Measurements from ENCODE around the gene TSSK6. TPM values are rescaled to one million over a fixed set of nuclear protein-coding genes. Genes with fewer than 3 reads are reported as not detected.

Gene TSSK6
- total and polyA plus RNA-seq, 2 experiments from 2014 or later, result 0.63 to 4.9 TPM

DNA sequence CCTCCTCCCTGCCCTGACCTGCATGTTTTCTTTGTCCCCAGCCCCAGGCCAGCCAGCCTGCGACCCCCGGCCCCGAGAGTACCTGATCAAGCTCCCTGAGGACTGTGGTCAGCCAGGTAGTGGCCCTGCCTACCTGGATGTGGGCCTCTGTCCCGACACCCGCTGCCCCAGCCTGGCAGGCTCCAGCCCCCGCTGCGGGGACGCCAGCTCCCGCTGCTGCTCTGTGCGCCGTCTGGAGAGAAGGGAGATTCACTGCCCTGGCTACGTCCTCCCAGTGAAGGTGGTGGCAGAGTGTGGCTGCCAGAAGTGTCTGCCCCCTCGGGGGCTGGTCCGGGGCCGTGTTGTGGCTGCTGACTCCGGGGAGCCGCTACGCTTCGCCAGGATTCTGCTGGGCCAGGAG lies 28.3 kb upstream of the TSSK6 start (continued):
- TF ChIP-seq, protein P1, sequence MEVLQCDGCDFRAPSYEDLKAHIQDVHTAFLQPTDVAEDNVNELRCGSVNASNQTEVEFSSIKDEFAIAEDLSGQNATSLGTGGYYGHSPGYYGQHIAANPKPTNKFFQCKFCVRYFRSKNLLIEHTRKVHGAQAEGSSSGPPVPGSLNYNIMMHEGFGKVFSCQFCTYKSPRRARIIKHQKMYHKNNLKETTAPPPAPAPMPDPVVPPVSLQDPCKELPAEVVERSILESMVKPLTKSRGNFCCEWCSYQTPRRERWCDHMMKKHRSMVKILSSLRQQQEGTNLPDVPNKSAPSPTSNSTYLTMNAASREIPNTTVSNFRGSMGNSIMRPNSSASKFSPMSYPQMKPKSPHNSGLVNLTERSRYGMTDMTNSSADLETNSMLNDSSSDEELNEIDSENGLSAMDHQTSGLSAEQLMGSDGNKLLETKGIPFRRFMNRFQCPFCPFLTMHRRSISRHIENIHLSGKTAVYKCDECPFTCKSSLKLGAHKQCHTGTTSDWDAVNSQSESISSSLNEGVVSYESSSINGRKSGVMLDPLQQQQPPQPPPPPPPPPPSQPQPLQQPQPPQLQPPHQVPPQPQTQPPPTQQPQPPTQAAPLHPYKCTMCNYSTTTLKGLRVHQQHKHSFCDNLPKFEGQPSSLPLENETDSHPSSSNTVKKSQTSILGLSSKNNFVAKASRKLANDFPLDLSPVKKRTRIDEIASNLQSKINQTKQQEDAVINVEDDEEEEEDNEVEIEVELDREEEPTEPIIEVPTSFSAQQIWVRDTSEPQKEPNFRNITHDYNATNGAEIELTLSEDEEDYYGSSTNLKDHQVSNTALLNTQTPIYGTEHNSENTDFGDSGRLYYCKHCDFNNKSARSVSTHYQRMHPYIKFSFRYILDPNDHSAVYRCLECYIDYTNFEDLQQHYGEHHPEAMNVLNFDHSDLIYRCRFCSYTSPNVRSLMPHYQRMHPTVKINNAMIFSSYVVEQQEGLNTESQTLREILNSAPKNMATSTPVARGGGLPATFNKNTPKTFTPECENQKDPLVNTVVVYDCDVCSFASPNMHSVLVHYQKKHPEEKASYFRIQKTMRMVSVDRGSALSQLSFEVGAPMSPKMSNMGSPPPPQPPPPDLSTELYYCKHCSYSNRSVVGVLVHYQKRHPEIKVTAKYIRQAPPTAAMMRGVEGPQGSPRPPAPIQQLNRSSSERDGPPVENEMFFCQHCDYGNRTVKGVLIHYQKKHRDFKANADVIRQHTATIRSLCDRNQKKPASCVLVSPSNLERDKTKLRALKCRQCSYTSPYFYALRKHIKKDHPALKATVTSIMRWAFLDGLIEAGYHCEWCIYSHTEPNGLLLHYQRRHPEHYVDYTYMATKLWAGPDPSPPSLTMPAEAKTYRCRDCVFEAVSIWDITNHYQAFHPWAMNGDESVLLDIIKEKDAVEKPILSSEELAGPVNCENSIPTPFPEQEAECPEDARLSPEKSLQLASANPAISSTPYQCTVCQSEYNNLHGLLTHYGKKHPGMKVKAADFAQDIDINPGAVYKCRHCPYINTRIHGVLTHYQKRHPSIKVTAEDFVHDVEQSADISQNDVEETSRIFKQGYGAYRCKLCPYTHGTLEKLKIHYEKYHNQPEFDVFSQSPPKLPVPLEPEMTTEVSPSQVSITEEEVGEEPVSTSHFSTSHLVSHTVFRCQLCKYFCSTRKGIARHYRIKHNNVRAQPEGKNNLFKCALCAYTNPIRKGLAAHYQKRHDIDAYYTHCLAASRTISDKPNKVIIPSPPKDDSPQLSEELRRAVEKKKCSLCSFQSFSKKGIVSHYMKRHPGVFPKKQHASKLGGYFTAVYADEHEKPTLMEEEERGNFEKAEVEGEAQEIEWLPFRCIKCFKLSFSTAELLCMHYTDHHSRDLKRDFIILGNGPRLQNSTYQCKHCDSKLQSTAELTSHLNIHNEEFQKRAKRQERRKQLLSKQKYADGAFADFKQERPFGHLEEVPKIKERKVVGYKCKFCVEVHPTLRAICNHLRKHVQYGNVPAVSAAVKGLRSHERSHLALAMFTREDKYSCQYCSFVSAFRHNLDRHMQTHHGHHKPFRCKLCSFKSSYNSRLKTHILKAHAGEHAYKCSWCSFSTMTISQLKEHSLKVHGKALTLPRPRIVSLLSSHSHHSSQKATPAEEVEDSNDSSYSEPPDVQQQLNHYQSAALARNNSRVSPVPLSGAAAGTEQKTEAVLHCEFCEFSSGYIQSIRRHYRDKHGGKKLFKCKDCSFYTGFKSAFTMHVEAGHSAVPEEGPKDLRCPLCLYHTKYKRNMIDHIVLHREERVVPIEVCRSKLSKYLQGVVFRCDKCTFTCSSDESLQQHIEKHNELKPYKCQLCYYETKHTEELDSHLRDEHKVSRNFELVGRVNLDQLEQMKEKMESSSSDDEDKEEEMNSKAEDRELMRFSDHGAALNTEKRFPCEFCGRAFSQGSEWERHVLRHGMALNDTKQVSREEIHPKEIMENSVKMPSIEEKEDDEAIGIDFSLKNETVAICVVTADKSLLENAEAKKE (CRISPR knock-in tag; IDR thresholded peaks at IDR 0.05), result no peak
- TF ChIP-seq ZNF114 (CRISPR knock-in tag; IDR thresholded peaks at IDR 0.05), result no peak
- no peak for TF ChIP-seq EZH2 (IDR thresholded peaks at IDR 0.05; ENCODE audit: low read depth, unreplicated experiment)
- no peak for TF ChIP-seq STAT1 (IDR thresholded peaks at IDR 0.05; ENCODE audit: unreplicated experiment)

DNA sequence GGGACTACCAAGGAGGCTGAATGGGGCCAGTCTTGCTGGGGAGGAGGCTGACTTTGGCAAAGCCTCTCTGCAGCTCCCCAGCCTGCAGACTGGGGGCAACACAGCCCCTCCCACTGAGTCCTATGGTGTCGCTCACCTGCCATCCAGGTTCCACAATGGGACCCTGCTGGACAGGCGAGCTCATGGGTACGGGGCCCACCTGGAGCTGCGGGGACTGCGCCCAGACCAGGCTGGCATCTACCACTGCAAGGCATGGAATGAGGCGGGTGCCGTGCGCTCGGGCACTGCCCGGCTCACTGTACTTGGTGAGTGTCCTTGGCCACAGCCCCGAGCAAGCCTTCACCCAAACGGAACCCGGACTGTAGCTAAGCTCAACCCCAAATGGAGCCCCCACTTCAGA lies 27.8 kb upstream of the TSSK6 start:
- peaks cover 25% of the 10 kb centered on the region for H3K27me3 ChIP-seq (ENCODE audit: insufficient read depth)
- no peak overlapping the region for H3K4me3 ChIP-seq
- H2AFZ ChIP-seq, result no peak overlapping the region
- H3K4me3 Mint-ChIP-seq, result no peak overlapping the region
- H3K79me2 ChIP-seq (replicated peaks; ENCODE audit: insufficient read depth), result no peaks in the 10 kb centered on the region
- H3K9me3 Mint-ChIP-seq, result no peaks in the 10 kb centered on the region
- no peak overlapping the region for H3K27ac Mint-ChIP-seq
- H3K36me3 Mint-ChIP-seq (ENCODE audit: low read depth), result no peaks in the 10 kb centered on the region; the same call in 2 of the 3 replicates
- H3K27ac ChIP-seq (ENCODE audit: low read depth), result no peak overlapping the region
- H4K20me1 ChIP-seq (replicated peaks; ENCODE audit: insufficient read depth), result 0 out of 2 replicates have a peak, but pooled peaks cover 5% of the 10 kb centered on the region
- H3K4me1 ChIP-seq (ENCODE audit: insufficient read depth), result peaks cover 5% of the 10 kb centered on the region; the same call in 1 of the 2 replicates
- 0 out of 2 replicates have a peak, but pooled peaks cover 8% of the 10 kb centered on the region for H3F3A ChIP-seq (replicated peaks; ENCODE audit: low read depth)
- no peaks in the 10 kb centered on the region for H3K9me2 ChIP-seq (ENCODE audit: insufficient read depth)
- peaks cover 8% of the 10 kb centered on the region; the same call in 2 of the 3 replicates for H3K4me1 Mint-ChIP-seq
- H3K4me2 ChIP-seq, result no peak overlapping the region
- no peak for ATAC-seq
- no peaks in the 10 kb centered on the region for H3K36me3 ChIP-seq (ENCODE audit: insufficient read depth)
- DNase-seq (ENCODE audit: low spot score), result no peak
- H3K27me3 Mint-ChIP-seq (ENCODE audit: insufficient read depth, low read depth, poor library complexity), result peaks cover 15% of the 10 kb centered on the region
- TF ChIP-seq JUNB (IDR thresholded peaks at IDR 0.05; ENCODE audit: unreplicated experiment) (no peak), POLR2AphosphoS5 (IDR thresholded peaks at IDR 0.05; ENCODE audit: low read depth) (no peak), EZH2 (IDR thresholded peaks at IDR 0.05; ENCODE audit: low read depth, unreplicated experiment) (no peak), ZNF331 (CRISPR knock-in tag; IDR thresholded peaks at IDR 0.05; ENCODE audit: low read depth) (no peak), EZH2phosphoT487 (IDR thresholded peaks at IDR 0.05; ENCODE audit: unreplicated experiment) (no peak), STAT1 (IDR thresholded peaks at IDR 0.05; ENCODE audit: unreplicated experiment) (no peak), ZNF114 (CRISPR knock-in tag; IDR thresholded peaks at IDR 0.05) (no peak), CREB1 (CRISPR knock-in tag; IDR thresholded peaks at IDR 0.05; ENCODE audit: low read depth) (no peak), NANOG (IDR thresholded peaks at IDR 0.05; ENCODE audit: borderline replicate concordance) (no peak)
- TF ChIP-seq, protein P2, sequence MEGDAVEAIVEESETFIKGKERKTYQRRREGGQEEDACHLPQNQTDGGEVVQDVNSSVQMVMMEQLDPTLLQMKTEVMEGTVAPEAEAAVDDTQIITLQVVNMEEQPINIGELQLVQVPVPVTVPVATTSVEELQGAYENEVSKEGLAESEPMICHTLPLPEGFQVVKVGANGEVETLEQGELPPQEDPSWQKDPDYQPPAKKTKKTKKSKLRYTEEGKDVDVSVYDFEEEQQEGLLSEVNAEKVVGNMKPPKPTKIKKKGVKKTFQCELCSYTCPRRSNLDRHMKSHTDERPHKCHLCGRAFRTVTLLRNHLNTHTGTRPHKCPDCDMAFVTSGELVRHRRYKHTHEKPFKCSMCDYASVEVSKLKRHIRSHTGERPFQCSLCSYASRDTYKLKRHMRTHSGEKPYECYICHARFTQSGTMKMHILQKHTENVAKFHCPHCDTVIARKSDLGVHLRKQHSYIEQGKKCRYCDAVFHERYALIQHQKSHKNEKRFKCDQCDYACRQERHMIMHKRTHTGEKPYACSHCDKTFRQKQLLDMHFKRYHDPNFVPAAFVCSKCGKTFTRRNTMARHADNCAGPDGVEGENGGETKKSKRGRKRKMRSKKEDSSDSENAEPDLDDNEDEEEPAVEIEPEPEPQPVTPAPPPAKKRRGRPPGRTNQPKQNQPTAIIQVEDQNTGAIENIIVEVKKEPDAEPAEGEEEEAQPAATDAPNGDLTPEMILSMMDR (conservative IDR thresholded peaks at IDR 0.05; ENCODE audit: low read depth in 2 of 2), result no peak
- TF ChIP-seq, protein P3, sequence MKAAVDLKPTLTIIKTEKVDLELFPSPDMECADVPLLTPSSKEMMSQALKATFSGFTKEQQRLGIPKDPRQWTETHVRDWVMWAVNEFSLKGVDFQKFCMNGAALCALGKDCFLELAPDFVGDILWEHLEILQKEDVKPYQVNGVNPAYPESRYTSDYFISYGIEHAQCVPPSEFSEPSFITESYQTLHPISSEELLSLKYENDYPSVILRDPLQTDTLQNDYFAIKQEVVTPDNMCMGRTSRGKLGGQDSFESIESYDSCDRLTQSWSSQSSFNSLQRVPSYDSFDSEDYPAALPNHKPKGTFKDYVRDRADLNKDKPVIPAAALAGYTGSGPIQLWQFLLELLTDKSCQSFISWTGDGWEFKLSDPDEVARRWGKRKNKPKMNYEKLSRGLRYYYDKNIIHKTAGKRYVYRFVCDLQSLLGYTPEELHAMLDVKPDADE (IDR thresholded peaks at IDR 0.05), result no peak
- TF ChIP-seq, protein P4, sequence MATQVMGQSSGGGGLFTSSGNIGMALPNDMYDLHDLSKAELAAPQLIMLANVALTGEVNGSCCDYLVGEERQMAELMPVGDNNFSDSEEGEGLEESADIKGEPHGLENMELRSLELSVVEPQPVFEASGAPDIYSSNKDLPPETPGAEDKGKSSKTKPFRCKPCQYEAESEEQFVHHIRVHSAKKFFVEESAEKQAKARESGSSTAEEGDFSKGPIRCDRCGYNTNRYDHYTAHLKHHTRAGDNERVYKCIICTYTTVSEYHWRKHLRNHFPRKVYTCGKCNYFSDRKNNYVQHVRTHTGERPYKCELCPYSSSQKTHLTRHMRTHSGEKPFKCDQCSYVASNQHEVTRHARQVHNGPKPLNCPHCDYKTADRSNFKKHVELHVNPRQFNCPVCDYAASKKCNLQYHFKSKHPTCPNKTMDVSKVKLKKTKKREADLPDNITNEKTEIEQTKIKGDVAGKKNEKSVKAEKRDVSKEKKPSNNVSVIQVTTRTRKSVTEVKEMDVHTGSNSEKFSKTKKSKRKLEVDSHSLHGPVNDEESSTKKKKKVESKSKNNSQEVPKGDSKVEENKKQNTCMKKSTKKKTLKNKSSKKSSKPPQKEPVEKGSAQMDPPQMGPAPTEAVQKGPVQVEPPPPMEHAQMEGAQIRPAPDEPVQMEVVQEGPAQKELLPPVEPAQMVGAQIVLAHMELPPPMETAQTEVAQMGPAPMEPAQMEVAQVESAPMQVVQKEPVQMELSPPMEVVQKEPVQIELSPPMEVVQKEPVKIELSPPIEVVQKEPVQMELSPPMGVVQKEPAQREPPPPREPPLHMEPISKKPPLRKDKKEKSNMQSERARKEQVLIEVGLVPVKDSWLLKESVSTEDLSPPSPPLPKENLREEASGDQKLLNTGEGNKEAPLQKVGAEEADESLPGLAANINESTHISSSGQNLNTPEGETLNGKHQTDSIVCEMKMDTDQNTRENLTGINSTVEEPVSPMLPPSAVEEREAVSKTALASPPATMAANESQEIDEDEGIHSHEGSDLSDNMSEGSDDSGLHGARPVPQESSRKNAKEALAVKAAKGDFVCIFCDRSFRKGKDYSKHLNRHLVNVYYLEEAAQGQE (IDR thresholded peaks at IDR 0.05; ENCODE audit: unreplicated experiment), result no peak

Data from GM23338 (cell line).